ENCODE results near the gene PHC2.
"Not testable (repeated sequence)": the region's sequence is repeated elsewhere in the genome, so short reads cannot be mapped to it uniquely, and the experiment has no call there.

- TF ChIP-seq, protein P1, sequence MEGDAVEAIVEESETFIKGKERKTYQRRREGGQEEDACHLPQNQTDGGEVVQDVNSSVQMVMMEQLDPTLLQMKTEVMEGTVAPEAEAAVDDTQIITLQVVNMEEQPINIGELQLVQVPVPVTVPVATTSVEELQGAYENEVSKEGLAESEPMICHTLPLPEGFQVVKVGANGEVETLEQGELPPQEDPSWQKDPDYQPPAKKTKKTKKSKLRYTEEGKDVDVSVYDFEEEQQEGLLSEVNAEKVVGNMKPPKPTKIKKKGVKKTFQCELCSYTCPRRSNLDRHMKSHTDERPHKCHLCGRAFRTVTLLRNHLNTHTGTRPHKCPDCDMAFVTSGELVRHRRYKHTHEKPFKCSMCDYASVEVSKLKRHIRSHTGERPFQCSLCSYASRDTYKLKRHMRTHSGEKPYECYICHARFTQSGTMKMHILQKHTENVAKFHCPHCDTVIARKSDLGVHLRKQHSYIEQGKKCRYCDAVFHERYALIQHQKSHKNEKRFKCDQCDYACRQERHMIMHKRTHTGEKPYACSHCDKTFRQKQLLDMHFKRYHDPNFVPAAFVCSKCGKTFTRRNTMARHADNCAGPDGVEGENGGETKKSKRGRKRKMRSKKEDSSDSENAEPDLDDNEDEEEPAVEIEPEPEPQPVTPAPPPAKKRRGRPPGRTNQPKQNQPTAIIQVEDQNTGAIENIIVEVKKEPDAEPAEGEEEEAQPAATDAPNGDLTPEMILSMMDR (IDR thresholded peaks at IDR 0.05) = not testable (repeated sequence)
- TF ChIP-seq ZFX (IDR thresholded peaks at IDR 0.05; ENCODE audit: borderline replicate concordance) = not testable (repeated sequence)
Observed at GRCh38 chr1:33309351-33309750, 121.5 kb downstream of the PHC2 start.

Measured in 22Rv1 (cell line).